ENCODE results near the gene NOTCH4. TPM values are rescaled to one million over a fixed set of nuclear protein-coding genes. Genes with fewer than 3 reads are reported as not detected.
"Not testable (repeated sequence)": the region's sequence is repeated elsewhere in the genome, so short reads cannot be mapped to it uniquely, and the experiment has no call there.

Gene NOTCH4
- total RNA-seq, 1 donor from 2014 or later: 0.83 TPM

DNA sequence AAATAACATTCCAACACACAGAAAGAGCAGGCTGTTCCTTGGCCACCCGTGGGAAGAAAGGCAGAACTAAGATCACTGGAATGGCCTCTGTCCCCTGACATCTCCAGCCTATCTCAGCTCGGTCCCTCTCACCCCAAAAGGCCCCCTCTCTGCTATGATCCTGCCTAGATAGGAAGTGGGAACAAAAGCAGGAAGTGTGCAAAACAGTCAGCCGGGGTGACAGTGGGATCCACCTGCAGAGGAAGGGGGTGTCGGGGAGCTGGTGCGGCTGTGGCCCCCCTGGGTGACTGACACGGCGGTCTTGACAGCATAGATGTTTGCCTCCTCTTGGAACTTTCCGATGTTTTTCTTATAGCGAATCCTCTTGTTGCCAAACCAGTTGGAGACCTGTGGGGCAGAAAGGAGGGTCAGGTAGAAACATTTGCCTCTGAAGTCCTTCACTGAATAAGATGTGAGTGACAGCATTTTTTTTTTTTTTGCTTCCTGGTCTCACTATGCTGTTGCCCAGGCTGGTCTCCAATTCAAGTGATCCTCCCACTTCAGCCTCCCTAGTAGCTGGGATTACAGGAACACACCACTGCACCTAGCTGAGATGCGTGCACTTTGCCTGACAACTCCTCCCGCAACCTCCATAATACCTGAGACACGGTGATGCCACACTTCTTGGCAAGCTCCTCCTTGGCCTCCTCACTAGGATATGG is 36.7 kb downstream of the NOTCH4 start:
- Mint-ChIP-seq H3K27ac (ENCODE audit: unreplicated experiment) (peak overlapping the region; percentile 76), H3K4me3 (ENCODE audit: unreplicated experiment) (no peak overlapping the region), H3K4me1 (ENCODE audit: unreplicated experiment) (peaks cover 47% of the 10 kb centered on the region), H3K36me3 (ENCODE audit: unreplicated experiment) (peaks cover 19% of the 10 kb centered on the region), H3K9me3 (ENCODE audit: unreplicated experiment) (no peaks in the 10 kb centered on the region), H3K27me3 (ENCODE audit: unreplicated experiment) (no peaks in the 10 kb centered on the region)
- TF ChIP-seq CTCF (IDR thresholded peaks at IDR 0.05): no peak
- DNase-seq (ENCODE audit: extremely low spot score, unreplicated experiment): no peak

GRCh38 chr6:32186151-32186840 is 37.6 kb downstream of the NOTCH4 start:
- not testable (repeated sequence) for H3K9me3 Mint-ChIP-seq (ENCODE audit: unreplicated experiment); H3K27me3 Mint-ChIP-seq (ENCODE audit: unreplicated experiment); DNase-seq (ENCODE audit: extremely low spot score, unreplicated experiment)
- H3K36me3 Mint-ChIP-seq (ENCODE audit: unreplicated experiment): peaks cover 20% of the 10 kb centered on the region
- H3K4me3 Mint-ChIP-seq (ENCODE audit: unreplicated experiment): peak overlapping the region; percentile 26
- H3K4me1 Mint-ChIP-seq (ENCODE audit: unreplicated experiment): peaks cover 40% of the 10 kb centered on the region
- H3K27ac Mint-ChIP-seq (ENCODE audit: unreplicated experiment): peak overlapping the region; percentile 76

GRCh38 chr6:32185681-32186131 is 38.2 kb downstream of the NOTCH4 start:
- not testable (repeated sequence) for H3K27me3 Mint-ChIP-seq (ENCODE audit: unreplicated experiment); DNase-seq (ENCODE audit: extremely low spot score, unreplicated experiment); H3K9me3 Mint-ChIP-seq (ENCODE audit: unreplicated experiment)
- Mint-ChIP-seq H3K36me3 (ENCODE audit: unreplicated experiment) (peaks cover 26% of the 10 kb centered on the region), H3K27ac (ENCODE audit: unreplicated experiment) (peak overlapping the region; percentile 76), H3K4me3 (ENCODE audit: unreplicated experiment) (peak overlapping the region; percentile 26), H3K4me1 (ENCODE audit: unreplicated experiment) (peaks cover 35% of the 10 kb centered on the region)

DNA sequence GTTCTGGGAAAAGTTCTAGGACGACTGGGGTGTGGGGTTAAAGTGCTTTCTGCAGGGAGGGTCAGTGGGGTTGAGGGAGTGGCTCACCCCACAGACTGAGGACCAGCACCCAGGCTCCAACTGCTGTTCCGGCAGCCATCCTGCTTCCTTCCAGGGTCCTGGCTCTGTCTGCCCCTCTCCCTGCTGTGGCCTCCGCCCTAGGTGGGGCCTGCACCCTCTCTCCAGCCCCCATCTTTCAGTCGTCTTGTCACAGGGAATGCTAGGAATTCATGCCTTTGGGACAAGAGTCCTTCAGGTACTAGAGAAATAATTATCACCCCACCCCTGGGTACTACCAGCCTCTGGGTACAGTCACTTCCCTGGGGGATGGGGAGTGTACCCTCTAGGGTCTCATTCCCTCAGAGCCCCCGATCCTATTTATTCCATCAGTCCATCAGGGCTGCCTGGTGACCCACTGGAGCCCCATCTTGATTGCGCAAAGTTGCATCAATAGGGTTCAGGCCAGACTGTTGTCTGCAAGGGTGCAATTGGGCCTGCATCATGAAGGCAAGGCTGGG is 39.7 kb downstream of the NOTCH4 start, which contains the start of gene AGER:
Gene AGER, minus strand, starts transcription at position 170 of the 557 bp plus-strand sequence. Its CDS starts 31 bp downstream, at position 139.
- Mint-ChIP-seq H3K9me3 (ENCODE audit: unreplicated experiment) (no peaks in the 10 kb centered on the region), H3K4me3 (ENCODE audit: unreplicated experiment) (no peak within 1 kb of the TSS), H3K4me1 (ENCODE audit: unreplicated experiment) (peaks cover 39% of the 10 kb centered on the region), H3K27me3 (ENCODE audit: unreplicated experiment) (no peaks in the 10 kb centered on the region), H3K27ac (ENCODE audit: unreplicated experiment) (peak within 1 kb of the TSS; percentile 34), H3K36me3 (ENCODE audit: unreplicated experiment) (peaks cover 34% of the 10 kb centered on the region)
- TF ChIP-seq CTCF (IDR thresholded peaks at IDR 0.05): no peak
- no peak for DNase-seq (ENCODE audit: extremely low spot score, unreplicated experiment)

DNA sequence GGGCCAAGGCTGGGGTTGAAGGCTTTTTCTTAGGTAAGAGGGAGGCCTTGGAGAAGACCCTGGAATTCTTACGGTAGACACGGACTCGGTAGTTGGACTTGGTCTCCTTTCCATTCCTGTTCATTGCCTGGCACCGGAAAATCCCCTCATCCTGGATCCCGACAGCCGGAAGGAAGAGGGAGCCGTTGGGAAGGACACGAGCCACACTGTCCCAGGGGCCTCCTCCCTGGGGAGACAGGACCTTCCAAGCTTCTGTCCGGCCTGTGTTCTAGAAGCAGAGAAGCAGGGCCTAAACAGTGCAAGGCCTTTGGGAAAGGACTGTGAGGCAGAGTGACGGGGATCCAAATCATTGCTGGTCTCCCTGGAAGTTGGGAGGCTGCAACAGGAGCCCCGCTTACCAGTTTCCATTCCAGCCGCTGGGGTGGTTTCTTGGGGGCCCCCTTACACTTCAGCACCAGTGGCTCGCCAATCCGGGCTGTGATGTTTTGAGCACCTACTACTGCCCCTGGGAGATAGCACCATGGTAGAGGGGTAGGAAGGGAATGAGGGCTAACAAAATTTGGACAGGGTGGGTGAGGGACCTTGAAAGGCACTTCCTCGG is 40.3 kb downstream of the NOTCH4 start:
- H3K27ac Mint-ChIP-seq (ENCODE audit: unreplicated experiment): no peak overlapping the region
- no peaks in the 10 kb centered on the region for H3K27me3 Mint-ChIP-seq (ENCODE audit: unreplicated experiment)
- H3K4me1 Mint-ChIP-seq (ENCODE audit: unreplicated experiment): peaks cover 39% of the 10 kb centered on the region
- no peak overlapping the region for H3K4me3 Mint-ChIP-seq (ENCODE audit: unreplicated experiment)
- H3K36me3 Mint-ChIP-seq (ENCODE audit: unreplicated experiment): peaks cover 36% of the 10 kb centered on the region
- no peak for TF ChIP-seq CTCF (IDR thresholded peaks at IDR 0.05)
- no peaks in the 10 kb centered on the region for H3K9me3 Mint-ChIP-seq (ENCODE audit: unreplicated experiment)
- no peak for DNase-seq (ENCODE audit: extremely low spot score, unreplicated experiment)
